H1 (cell line): ENCODE results near the gene ZRANB1. TPM values are rescaled to one million over a fixed set of nuclear protein-coding genes. Genes with fewer than 3 reads are reported as not detected.

Source experiments
- RBBP5 ChIP-seq: IDR thresholded peaks from 2 replicates; pipeline ENCODE4 v1.7.1; 2012; ENCODE audit warnings: low read depth, mild to moderate bottlenecking, inconsistent platforms, low read length, moderate library complexity, borderline replicate concordance
- RNF2 ChIP-seq: fragments of 200-900, 300-1000 bp; sonication (generic); IDR thresholded peaks from 2 replicates; pipeline ENCODE4 v1.7.1; 2016; ENCODE audit warnings: borderline replicate concordance, low read depth, mild to moderate bottlenecking, antibody characterized with exemption, low read length; ENCODE audit not compliant: poor library complexity, severe bottlenecking; ENCODE audit errors: missing control alignments
- SIN3A ChIP-seq, 2 experiments: IDR thresholded peaks in 1 of 2; conservative IDR thresholded peaks in 1 of 2; 2 replicates each; pipeline ENCODE4 v1.6.1; 2011 to 2012; ENCODE audit warnings: low read length in 2 of 2, improper control_type of control experiment in 1 of 2, low read depth in 1 of 2, mild to moderate bottlenecking in 1 of 2
- polyA plus RNA-seq, 7 experiments: library from polyadenylated mRNA; depleted of rRNA in 3 of 7; stranded (reverse) in 5 of 7; unstranded in 2 of 7; fragments of >200 nt in 5 of 7; fragments of 200-250 nt in 2 of 7; gene quantifications; 1 replicate in 5 of 7; 2 replicates in 1 of 7; 4 replicates in 1 of 7; pipeline versions ENCODE4 v1.2.1 to v1.2.3, GENCODE V29; 2011 to 2013; ENCODE audit warnings: missing spikeins in 2 of 7, mixed read lengths in 2 of 7
- total RNA-seq: library from RNA; stranded (reverse); fragmentation: NEBNext Ultra II Directional; extraction: Animal tissue kit (Norgen Biotek cat#: 25700); gene quantifications from 2 replicates; pipeline ENCODE4 v1.2.1, GENCODE V29; 2021

ZRANB1 gene
- total and polyA plus RNA-seq, 2 of the 8 experiments (the other 6 are each of a cell fraction or from before 2014, with no cell fraction given): 6.1 to 19.9 TPM

GRCh38 chr10:124993345-124993708 lies 51.4 kb downstream of the ZRANB1 start (continued):
- TF ChIP-seq RBBP5: no peak
- no peak for TF ChIP-seq RNF2
- no peak for TF ChIP-seq SIN3A (conservative IDR thresholded peaks at IDR 0.05 in 1 of 2, IDR thresholded peaks at IDR 0.05 in 1 of 2; ENCODE audit: low read depth in 1 of 2, low read length in 2 of 2)
